HEK293 (cell line): ENCODE results near the gene PPP1R3F.

Experiments
- CTCF ChIA-PET: fragments of 350-600 bp; formaldehyde crosslinking; extraction: SDS; loops from one replicate; lab custom pipeline; 2021; ENCODE audit warnings: antibody characterized with exemption; lab: Yijun Ruan, JAX
- POLR2A ChIA-PET: fragments of 300-600 bp; formaldehyde crosslinking; extraction: SDS; loops from one replicate; lab custom pipeline; 2020; ENCODE audit warnings: antibody characterized with exemption, inconsistent platforms; lab: Yijun Ruan, JAX
- H3K27ac ChIP-seq: fragments of 200-500 bp; sonication (Bioruptor generic); 2 replicates; pipeline ENCODE4 v1.5.1; 2014; ENCODE audit warnings: low read depth, low read length, control low read depth, inconsistent platforms; ENCODE audit errors: extremely low read depth
- H3K36me3 ChIP-seq, 2 experiments: fragments of 200-500 bp in 1 of 2; sonication (Bioruptor generic) in 1 of 2; 1 replicate in 1 of 2; 2 replicates in 1 of 2; pipeline ENCODE4 v1.5.1; 2014 to 2017; ENCODE audit warnings: inconsistent platforms in 2 of 2, low read length in 2 of 2; ENCODE audit not compliant: control insufficient read depth in 2 of 2, insufficient read depth in 1 of 2
- H3K4me1 ChIP-seq: fragments of 200-500 bp; sonication (Bioruptor generic); 2 replicates; pipeline ENCODE4 v1.5.1; 2014; ENCODE audit warnings: mild to moderate bottlenecking, low read length, inconsistent platforms; ENCODE audit not compliant: control insufficient read depth, insufficient read depth
- H3K4me3 ChIP-seq: 2 replicates; pipeline ENCODE4 v1.5.1; 2011; ENCODE audit warnings: low read depth, mild to moderate bottlenecking, control low read depth, low read length, moderate library complexity
- H3K9me3 ChIP-seq: fragments of 200-500 bp; sonication (Bioruptor generic); 2 replicates; pipeline ENCODE4 v1.5.1; 2014; ENCODE audit warnings: low read depth, low read length, inconsistent platforms; ENCODE audit not compliant: control insufficient read depth, insufficient read depth
- ATF2 ChIP-seq: fragments of 450-650 bp; formaldehyde crosslinking; IDR thresholded peaks from 2 replicates; pipeline ENCODE4 v1.5.1; 2016; ENCODE audit warnings: missing biosample characterization, missing genetic modification characterization, low read depth
- OSR2 ChIP-seq: fragments of 450-650 bp; formaldehyde crosslinking; IDR thresholded peaks from 2 replicates; pipeline ENCODE4 v1.5.1; 2016; ENCODE audit warnings: missing biosample characterization, missing genetic modification characterization
- ZBTB44 ChIP-seq: fragments of 450-650 bp; IDR thresholded peaks from 2 replicates; pipeline ENCODE4 v1.5.1; 2018; ENCODE audit warnings: missing biosample characterization, mild to moderate bottlenecking, missing genetic modification characterization
- ZFP3 ChIP-seq: fragments of 450-650 bp; formaldehyde crosslinking; IDR thresholded peaks from 2 replicates; pipeline ENCODE4 v1.5.1; 2016; ENCODE audit warnings: low read depth, missing biosample characterization, missing genetic modification characterization
- ZNF239 ChIP-seq: fragments of 450-650 bp; formaldehyde crosslinking; IDR thresholded peaks from 2 replicates; pipeline ENCODE4 v1.5.1; 2016; ENCODE audit warnings: missing biosample characterization, missing genetic modification characterization
- ZNF280D ChIP-seq: fragments of 450-650 bp; formaldehyde crosslinking; IDR thresholded peaks from 2 replicates; pipeline ENCODE4 v1.5.1; 2016; ENCODE audit warnings: missing biosample characterization, missing genetic modification characterization
- ZNF600 ChIP-seq: fragments of 450-650 bp; formaldehyde crosslinking; IDR thresholded peaks from 2 replicates; pipeline ENCODE4 v1.5.1; 2016; ENCODE audit warnings: missing biosample characterization, missing genetic modification characterization
- ZNF623 ChIP-seq: fragments of 450-650 bp; formaldehyde crosslinking; IDR thresholded peaks from 2 replicates; pipeline ENCODE4 v1.5.1; 2016; ENCODE audit warnings: missing biosample characterization, missing genetic modification characterization
- ZNF658 ChIP-seq: fragments of 450-650 bp; formaldehyde crosslinking; IDR thresholded peaks from 2 replicates; pipeline ENCODE4; 2016; ENCODE audit warnings: missing biosample characterization, missing genetic modification characterization

The PPP1R3F gene

GRCh38 chrX:49225858-49226257, 43.7 kb upstream of the PPP1R3F start:
- no peaks in the 10 kb centered on the region for H3K4me1 ChIP-seq
- POLR2A ChIA-PET, result no interaction called here
- H3K27ac ChIP-seq, result no peak overlapping the region
- TF ChIP-seq ZNF280D (tag by site-specific recombination) (no peak), ZNF658 (tag by site-specific recombination) (no peak), ZBTB44 (tag by site-specific recombination) (no peak), ZNF600 (tag by site-specific recombination) (no peak)
- no peaks in the 10 kb centered on the region for H3K9me3 ChIP-seq
- H3K36me3 ChIP-seq, result no peaks in the 10 kb centered on the region
- CTCF ChIA-PET, result no interaction called here
- H3K4me3 ChIP-seq, result no peak overlapping the region

- ChIA-PET CTCF (no interaction called here), POLR2A (no interaction called here)
- no peaks in the 10 kb centered on the region for H3K36me3 ChIP-seq
- TF ChIP-seq ZNF623, result peak; percentile 87
- no peak for TF ChIP-seq ZNF239 (tag by site-specific recombination)
- no peak overlapping the region for H3K27ac ChIP-seq
- H3K9me3 ChIP-seq, result no peaks in the 10 kb centered on the region
- H3K4me1 ChIP-seq, result no peaks in the 10 kb centered on the region
- no peak overlapping the region for H3K4me3 ChIP-seq
Observed at GRCh38 chrX:49226946-49227345, 42.6 kb upstream of the PPP1R3F start.

- H3K4me1 ChIP-seq, result no peaks in the 10 kb centered on the region
- no peaks in the 10 kb centered on the region for H3K36me3 ChIP-seq
- no peaks in the 10 kb centered on the region for H3K9me3 ChIP-seq
- H3K4me3 ChIP-seq, result no peak overlapping the region
- H3K27ac ChIP-seq, result no peak overlapping the region
- POLR2A ChIA-PET, result no interaction called here
- CTCF ChIA-PET, result no interaction called here
- TF ChIP-seq ZFP3 (peak; percentile 89), ATF2 (tag by site-specific recombination) (no peak)
Observed at GRCh38 chrX:49227726-49228125, 41.9 kb upstream of the PPP1R3F start.

- Histone ChIP-seq H3K4me1 (no peaks in the 10 kb centered on the region), H3K4me3 (no peak overlapping the region), H3K27ac (no peak overlapping the region), H3K9me3 (no peaks in the 10 kb centered on the region), H3K36me3 (no peaks in the 10 kb centered on the region)
- CTCF ChIA-PET, result interaction anchor here (1.4 kb wide), 1 partner anchor 36 kb away, joined by 3 read pairs; no protein-coding TSS in a partner anchor
- no peak for TF ChIP-seq OSR2 (tag by site-specific recombination)
- POLR2A ChIA-PET, result no interaction called here
Observed at GRCh38 chrX:49228185-49228584, 41.4 kb upstream of the PPP1R3F start.
